Adrenal gland (tissue), 12 donors: Measurements from ENCODE around the gene HLA-C. TPM values are rescaled to one million over a fixed set of nuclear protein-coding genes. Genes with fewer than 3 reads are reported as not detected.
A peak's percentile ranks its signal among the peaks of the same experiment; 100 is the strongest.

Experiments
- DNase-seq, 7 donors: peaks; one replicate each; pipeline ENCODE4 v3.0.0-alpha.2; 2019 to 2020
- H3K27ac ChIP-seq, 5 donors: fragments of 200-600 bp; sonication (generic) in 4 of 5; 1 replicate in 3 of 5; 2 replicates in 2 of 5; pipeline versions ENCODE4 v1.5.1 to v1.8.0; 2016 to 2020; ENCODE audit warnings: mild to moderate bottlenecking in 1 of 5
- H3K27me3 ChIP-seq: fragments of 200-600 bp; 2 replicates; pipeline ENCODE4 v1.8.0; 2021
- H3K36me3 ChIP-seq, 2 donors: fragments of 200-600 bp; replicated peaks in 1 of 2; 1 replicate in 1 of 2; 2 replicates in 1 of 2; pipeline versions ENCODE4 v1.5.1 to v1.8.0; 2018 to 2022
- H3K4me1 ChIP-seq, 2 donors: fragments of 200-600 bp; replicated peaks in 1 of 2; 1 replicate in 1 of 2; 2 replicates in 1 of 2; pipeline versions ENCODE4 v1.5.1 to v1.8.0; 2018 to 2021
- H3K4me3 ChIP-seq, 4 donors: fragments of 200-600 bp; sonication (generic) in 3 of 4; one replicate each; pipeline ENCODE4 v1.5.1; 2016 to 2018
- H3K9me3 ChIP-seq, 3 donors: fragments of 200-600 bp; sonication (generic) in 1 of 3; replicated peaks in 1 of 3; 1 replicate in 2 of 3; 2 replicates in 1 of 3; pipeline versions ENCODE4 v1.5.1 to v1.8.0; 2016 to 2021
- CTCF ChIP-seq, 6 experiments: fragments of 450-650 bp in 4 of 6; fragments of 200-600 bp in 2 of 6; sonication (generic) in 1 of 6; IDR thresholded peaks; 1 replicate in 5 of 6; 2 replicates in 1 of 6; pipeline versions ENCODE4 v1.5.1 to v1.8.0; 2016 to 2021; ENCODE audit warnings: antibody characterized with exemption in 6 of 6, mild to moderate bottlenecking in 2 of 6, moderate library complexity in 1 of 6
- POLR2A ChIP-seq, 2 donors: fragments of 450-650 bp; IDR thresholded peaks; one replicate each; pipeline ENCODE4 v1.6.1; 2017; ENCODE audit warnings: antibody characterized with exemption in 2 of 2, mild to moderate bottlenecking in 2 of 2, moderate library complexity in 1 of 2
- WGBS, 4 donors: extraction: QIAGEN DNeasy Blood & Tissue Kit in 2 of 4; methylation state at CpG; one replicate each; pipeline versions ENCODE4 v1.1.5 to v1.1.7; 2013 to 2017; 5-methylcytosine and 5-hydroxymethylcytosine counted together
- intact Hi-C, 2 donors: fragments of 100-400 bp; cut with DNase I; formaldehyde crosslinking; loops; one replicate each; pipeline versions ENCODE4 v1.14.1 to v1.15.0; 2022 to 2023
- polyA plus RNA-seq, 3 donors: library from polyadenylated mRNA; stranded (reverse); fragments of 200-250 nt in 2 of 3; fragments of 350-450 nt in 1 of 3; fragmentation: Illumina TruSeq in 1 of 3; extraction: RNeasy Lipid Tissue Mini Kit (QIAGEN cat#74804) in 1 of 3; gene quantifications; one replicate each; pipeline ENCODE4 v1.2.3, GENCODE V29; 2013 to 2014
- total RNA-seq, 9 donors: library from RNA; depleted of rRNA in 4 of 9; stranded (reverse); fragments of >200 nt in 4 of 9; fragments of 120-200 nt in 1 of 9; fragmentation: NEBNext Ultra II Directional in 1 of 9; extraction: Animal tissue kit (Norgen Biotek cat#: 25700) in 1 of 9; gene quantifications; one replicate each; pipeline versions ENCODE4 v1.1.0 to v1.2.4, GENCODE V29; 2013 to 2023
- donor health status: healthy with polysubstance abuse.
- donor health status: Bipolar disorder and iron deficiency.
- donor health status: DM: yes; HTN: yes; CAD: no.
- donor health status: DM: no; HTN: no; CAD: no.
- donor health status: DM: no; HTN: no; CAD: no.
- donor health status: DM: yes; HTN: yes; CAD: no.

HLA-C gene
- total and polyA plus RNA-seq, 12 donors, result 157 to 1,851 (median 548) TPM

DNA sequence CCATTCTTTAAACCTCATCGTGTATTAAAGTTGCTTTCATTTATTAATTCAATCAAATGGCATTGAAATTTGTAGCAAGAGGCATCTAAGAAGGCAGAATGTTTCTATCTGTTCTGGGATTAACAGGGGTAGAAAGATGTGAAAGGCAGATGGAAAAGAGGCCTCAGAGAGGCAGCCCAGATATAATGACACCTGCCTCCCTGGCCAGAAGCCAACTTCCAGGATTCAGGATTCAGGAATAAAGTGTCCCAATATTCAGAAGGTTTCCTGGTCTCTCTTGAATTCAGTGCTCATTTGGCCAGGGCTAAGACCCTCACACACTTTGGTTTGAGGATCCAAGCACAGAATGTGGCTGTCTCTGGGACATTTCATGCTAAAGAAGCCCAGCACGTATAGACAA is 45.1 kb upstream of the HLA-C start:
- H3K27ac ChIP-seq, result no peak overlapping the region
- DNase-seq, result no peak
- intact Hi-C loops, result no loop called here
- no peaks in the 10 kb centered on the region for H3K36me3 ChIP-seq
- no peaks in the 10 kb centered on the region for H3K4me1 ChIP-seq
- no peak for TF ChIP-seq CTCF (IDR thresholded peaks at IDR 0.05)
- TF ChIP-seq POLR2A (IDR thresholded peaks at IDR 0.05), result no peak
- H3K27me3 ChIP-seq, result peaks cover 3% of the 10 kb centered on the region
- H3K4me3 ChIP-seq, result no peak overlapping the region
- whole genome bisulfite sequencing, 4 donors, result 0 to 71% (median 39%) methylated on average over 1 to 2 of the region's 2 CpGs
- H3K9me3 ChIP-seq, result no peaks in the 10 kb centered on the region

GRCh38 chr6:31309641-31310040 is 37.7 kb upstream of the HLA-C start:
- Histone ChIP-seq H3K27ac (no peak overlapping the region), H3K9me3 (no peaks in the 10 kb centered on the region), H3K4me1 (peaks cover 0 to 8% of the 10 kb centered on the region in 2 donors), H3K36me3 (no peaks in the 10 kb centered on the region), H3K27me3 (peaks cover 30% of the 10 kb centered on the region), H3K4me3 (no peak overlapping the region)
- no peak for TF ChIP-seq CTCF (IDR thresholded peaks at IDR 0.05)
- TF ChIP-seq POLR2A (IDR thresholded peaks at IDR 0.05), result no peak
- no peak for DNase-seq
- WGBS, 4 donors, result 78 to 83% (median 80%) methylated on average over 2 of the region's 2 CpGs
- intact Hi-C loops, result no loop called here

DNA sequence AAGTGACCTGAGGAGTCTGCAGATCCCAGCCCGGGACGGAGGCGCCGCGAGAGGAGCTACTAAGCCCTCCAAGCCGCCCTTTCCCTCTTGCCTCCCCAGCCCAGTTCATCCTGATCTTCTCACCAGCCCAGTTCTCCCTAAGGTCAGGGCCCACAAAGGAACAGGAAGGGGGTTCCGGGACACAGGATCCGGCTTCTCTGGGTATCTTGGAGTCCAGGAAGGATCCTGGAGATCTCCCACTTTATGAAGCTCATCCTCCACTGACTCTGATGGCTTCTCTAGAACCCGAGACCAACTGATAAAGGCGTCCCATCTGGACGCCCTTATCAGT is 36.9 kb upstream of the HLA-C start:
- WGBS, 4 donors, result 31 to 56% (median 41%) methylated on average over 6 to 11 of the region's 11 CpGs
- Histone ChIP-seq H3K27ac (no peak overlapping the region), H3K4me1 (peaks cover 0 to 8% of the 10 kb centered on the region in 2 donors), H3K9me3 (no peaks in the 10 kb centered on the region), H3K27me3 (peaks cover 30% of the 10 kb centered on the region), H3K4me3 (peak overlapping the region in 1 of 4 donors; percentile 43), H3K36me3 (no peaks in the 10 kb centered on the region)
- intact Hi-C loops, result no loop called here
- DNase-seq, result no peak
- no peak for TF ChIP-seq CTCF (IDR thresholded peaks at IDR 0.05)
- no peak for TF ChIP-seq POLR2A (IDR thresholded peaks at IDR 0.05)

DNA sequence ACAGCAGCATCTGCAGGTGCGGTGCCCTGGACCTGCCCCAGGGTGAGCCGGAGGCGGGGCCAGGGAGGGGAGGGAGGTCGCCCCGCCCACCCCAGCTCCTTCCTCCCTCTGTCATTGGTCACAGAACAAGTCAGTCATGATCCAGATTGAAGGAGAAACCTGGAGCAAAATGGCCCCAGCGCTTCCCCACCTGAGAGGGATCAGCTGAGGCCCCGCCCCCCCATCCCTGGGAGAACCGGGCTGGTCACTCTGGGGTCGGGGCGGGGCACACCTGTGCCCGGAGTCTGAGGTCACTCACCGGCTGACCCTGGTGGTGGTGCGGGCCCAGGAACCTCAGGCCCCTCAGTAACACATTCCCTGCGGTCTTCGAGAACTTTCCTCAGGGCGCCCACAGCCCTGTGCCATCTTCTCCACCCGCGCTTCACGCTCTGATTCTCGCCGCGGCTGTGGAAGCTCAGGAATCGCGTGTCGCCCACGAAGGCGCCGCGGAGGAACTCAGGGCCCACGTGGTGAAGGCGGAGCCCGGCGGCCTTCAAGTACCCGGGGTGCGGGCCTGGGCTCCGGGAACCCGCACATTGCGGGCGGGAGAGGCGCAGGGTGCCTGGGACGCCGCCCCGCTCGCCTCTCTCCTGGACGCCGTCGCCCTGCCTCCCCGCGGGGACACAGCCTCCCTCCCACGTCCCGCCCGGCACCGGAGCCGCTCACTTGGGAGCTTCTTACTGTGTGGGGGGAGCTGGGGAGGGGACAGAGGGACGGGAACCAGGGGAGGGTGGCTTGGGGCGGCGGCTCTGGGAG is 36.4 kb upstream of the HLA-C start:
- H3K9me3 ChIP-seq, result no peaks in the 10 kb centered on the region
- DNase-seq, result peak in 1 of 7 donors; percentile 20
- no peak for TF ChIP-seq POLR2A (IDR thresholded peaks at IDR 0.05)
- no peak for TF ChIP-seq CTCF (IDR thresholded peaks at IDR 0.05)
- intact Hi-C loops, result no loop called here
- no peak overlapping the region for H3K27ac ChIP-seq
- peaks cover 30% of the 10 kb centered on the region for H3K27me3 ChIP-seq
- WGBS, 4 donors, result 0 to 9% (median 5%) methylated on average over 4 to 54 of the region's 57 CpGs
- peaks cover 0 to 8% of the 10 kb centered on the region in 2 donors for H3K4me1 ChIP-seq
- H3K4me3 ChIP-seq, result peak overlapping the region in 1 of 4 donors; percentile 43
- no peaks in the 10 kb centered on the region for H3K36me3 ChIP-seq
